Liver (tissue), 9 donors: ENCODE measurements around the gene DEFB121. TPM values are rescaled to one million over a fixed set of nuclear protein-coding genes. Genes with fewer than 3 reads are reported as not detected.

ENCODE experiments used
- DNase-seq: peaks from one replicate; pipeline ENCODE4 v3.0.0-alpha.2; 2017; ENCODE audit warnings: low spot score
- H3K27ac ChIP-seq, 2 donors: one replicate each; pipeline ENCODE4 v1.7.0; 2013; ENCODE audit warnings: inconsistent platforms in 2 of 2, low read length in 2 of 2, control low read depth in 1 of 2, low read depth in 1 of 2, mild to moderate bottlenecking in 1 of 2
- H3K27me3 ChIP-seq, 4 donors: one replicate each; pipeline versions ENCODE4 v1.6.1 to v1.7.0; 2013; ENCODE audit warnings: low read length in 3 of 4, inconsistent platforms in 1 of 4, mild to moderate bottlenecking in 1 of 4, moderate library complexity in 1 of 4; ENCODE audit not compliant: control insufficient read depth in 4 of 4, insufficient read depth in 4 of 4
- H3K36me3 ChIP-seq, 4 donors: one replicate each; pipeline versions ENCODE4 v1.6.1 to v1.7.0; 2013; ENCODE audit warnings: low read length in 3 of 4, mild to moderate bottlenecking in 3 of 4, low read depth in 1 of 4, moderate library complexity in 1 of 4; ENCODE audit not compliant: control insufficient read depth in 4 of 4, insufficient read depth in 3 of 4
- H3K4me1 ChIP-seq, 4 donors: one replicate each; pipeline versions ENCODE4 v1.6.1 to v1.7.0; 2013; ENCODE audit warnings: low read length in 3 of 4, mild to moderate bottlenecking in 3 of 4, moderate library complexity in 1 of 4; ENCODE audit not compliant: control insufficient read depth in 4 of 4, insufficient read depth in 4 of 4
- H3K4me3 ChIP-seq, 3 donors: one replicate each; pipeline versions ENCODE4 v1.6.1 to v1.7.0; 2013; ENCODE audit warnings: low read length in 3 of 3, control low read depth in 1 of 3, low read depth in 1 of 3, mild to moderate bottlenecking in 1 of 3
- H3K9ac ChIP-seq, 2 donors: one replicate each; pipeline ENCODE4 v1.7.0; 2013; ENCODE audit warnings: low read length in 2 of 2, mild to moderate bottlenecking in 2 of 2, moderate library complexity in 2 of 2, control low read depth in 1 of 2, low read depth in 1 of 2
- H3K9me3 ChIP-seq, 4 donors: one replicate each; pipeline versions ENCODE4 v1.6.1 to v1.7.0; 2013; ENCODE audit warnings: low read length in 3 of 4; ENCODE audit not compliant: control insufficient read depth in 4 of 4
- ATF3 ChIP-seq: IDR thresholded peaks from 2 replicates; pipeline ENCODE4 v1.6.1; 2016; ENCODE audit warnings: antibody characterized with exemption
- CTCF ChIP-seq: fragments of 150-350 bp; IDR thresholded peaks from 2 replicates; pipeline ENCODE4 v1.5.1; 2017; ENCODE audit warnings: improper control_type of control experiment, low read depth, low read length; ENCODE audit not compliant: missing input control
- EGR1 ChIP-seq, 2 donors: IDR thresholded peaks; 2 replicates each; pipeline ENCODE4 v1.6.1; 2016 to 2018; ENCODE audit warnings: antibody characterized with exemption in 2 of 2, low read depth in 2 of 2
- FOXA1 ChIP-seq: IDR thresholded peaks from 2 replicates; pipeline ENCODE4 v1.6.1; 2016; ENCODE audit warnings: antibody characterized with exemption
- FOXA2 ChIP-seq: IDR thresholded peaks from 2 replicates; pipeline ENCODE4 v1.6.1; 2016; ENCODE audit warnings: antibody characterized with exemption
- GABPA ChIP-seq, 2 donors: IDR thresholded peaks in 1 of 2; conservative IDR thresholded peaks in 1 of 2; 2 replicates each; pipeline ENCODE4 v1.6.1; 2016; ENCODE audit warnings: antibody characterized with exemption in 2 of 2, mild to moderate bottlenecking in 1 of 2, moderate library complexity in 1 of 2
- HNF4A ChIP-seq, 2 donors: conservative IDR thresholded peaks; 2 replicates each; pipeline ENCODE4 v1.6.1; 2016; ENCODE audit warnings: antibody characterized with exemption in 2 of 2, mild to moderate bottlenecking in 2 of 2
- HNF4G ChIP-seq: IDR thresholded peaks from 2 replicates; pipeline ENCODE4 v1.6.1; 2016; ENCODE audit warnings: antibody characterized with exemption
- JUND ChIP-seq, 2 donors: IDR thresholded peaks; 2 replicates each; pipeline ENCODE4 v1.6.1; 2016; ENCODE audit warnings: antibody characterized with exemption in 2 of 2
- MAX ChIP-seq: IDR thresholded peaks from 2 replicates; pipeline ENCODE4 v1.6.1; 2016; ENCODE audit warnings: antibody characterized with exemption
- NR2F2 ChIP-seq: IDR thresholded peaks from 2 replicates; pipeline ENCODE4 v1.6.1; 2016; ENCODE audit warnings: antibody characterized with exemption
- RAD21 ChIP-seq, 2 donors: IDR thresholded peaks; 2 replicates each; pipeline ENCODE4 v1.6.1; 2016; ENCODE audit warnings: antibody characterized with exemption in 2 of 2, mild to moderate bottlenecking in 2 of 2
- REST ChIP-seq: IDR thresholded peaks from 2 replicates; pipeline ENCODE4 v1.6.1; 2016; ENCODE audit warnings: antibody characterized with exemption, mild to moderate bottlenecking
- RXRA ChIP-seq, 2 donors: IDR thresholded peaks; 2 replicates each; pipeline ENCODE4 v1.6.1; 2017 to 2018; ENCODE audit warnings: antibody characterized with exemption in 2 of 2, mild to moderate bottlenecking in 1 of 2
- SP1 ChIP-seq: IDR thresholded peaks from 2 replicates; pipeline ENCODE4 v1.6.1; 2018; ENCODE audit warnings: antibody characterized with exemption, mild to moderate bottlenecking
- TAF1 ChIP-seq: conservative IDR thresholded peaks from 2 replicates; pipeline ENCODE4 v1.6.1; 2016; ENCODE audit warnings: antibody characterized with exemption, mild to moderate bottlenecking
- YY1 ChIP-seq: IDR thresholded peaks from 2 replicates; pipeline ENCODE4 v1.6.1; 2016; ENCODE audit warnings: antibody characterized with exemption, mild to moderate bottlenecking
- ZBTB33 ChIP-seq: IDR thresholded peaks from 2 replicates; pipeline ENCODE4 v1.6.1; 2016; ENCODE audit warnings: antibody characterized with exemption
- WGBS: extraction: QIAGEN DNeasy Blood & Tissue Kit; methylation state at CpG from one replicate; pipeline ENCODE4 v1.1.7; 2013; 5-methylcytosine and 5-hydroxymethylcytosine counted together
- polyA plus RNA-seq, 2 donors: library from polyadenylated mRNA; stranded (reverse) in 1 of 2; unstranded in 1 of 2; fragments of 200-250 nt in 1 of 2; fragments of >200 nt in 1 of 2; fragmentation: Nextera tagmentation in 1 of 2; extraction: Ambion mirVana in 1 of 2; gene quantifications; one replicate each; pipeline versions ENCODE4 v1.2.1 to v1.2.3, GENCODE V29; 2013 to 2015
- total RNA-seq, 2 donors: library from RNA; depleted of rRNA; stranded (reverse); fragments of >200 nt; gene quantifications; one replicate each; pipeline ENCODE4 v1.2.3, GENCODE V29; 2014
- donor health status: healthy.
- donor health status: healthy.
- donor health status: healthy.
- donor health status: healthy.
- donor health status: healthy.

Gene DEFB121
- total and polyA plus RNA-seq, 4 donors = not detected

- no peak overlapping the region for H3K27ac ChIP-seq
- H3K4me3 ChIP-seq = no peak overlapping the region
- no peaks in the 10 kb centered on the region for H3K36me3 ChIP-seq
- TF ChIP-seq TAF1 = no peak
- no peak for TF ChIP-seq RAD21 (IDR thresholded peaks at IDR 0.05)
- no peak for TF ChIP-seq RXRA (IDR thresholded peaks at IDR 0.05)
- TF ChIP-seq YY1 = no peak
- TF ChIP-seq FOXA1 = no peak
- no peak for TF ChIP-seq SP1
- TF ChIP-seq EGR1 (IDR thresholded peaks at IDR 0.05; ENCODE audit: low read depth in 2 of 2) = no peak
- no peak for TF ChIP-seq REST
- TF ChIP-seq GABPA (IDR thresholded peaks at IDR 0.05 in 1 of 2, conservative IDR thresholded peaks at IDR 0.05 in 1 of 2) = no peak
- TF ChIP-seq MAX = no peak
- TF ChIP-seq ZBTB33 = no peak
- no peak for TF ChIP-seq FOXA2
- no peak for TF ChIP-seq HNF4G
- TF ChIP-seq JUND (IDR thresholded peaks at IDR 0.05) = no peak
- TF ChIP-seq ATF3 = no peak
- TF ChIP-seq NR2F2 = no peak
- TF ChIP-seq CTCF = no peak
- no peak for TF ChIP-seq HNF4A (conservative IDR thresholded peaks at IDR 0.05)
- WGBS = 66% methylated on average over 2 of the region's 2 CpGs
- H3K27me3 ChIP-seq = peaks cover 0 to 2% (median 0%) of the 10 kb centered on the region in 4 donors
- no peaks in the 10 kb centered on the region for H3K9me3 ChIP-seq
- no peak for DNase-seq
- H3K4me1 ChIP-seq = no peaks in the 10 kb centered on the region
- H3K9ac ChIP-seq = no peak overlapping the region
Observed at GRCh38 chr20:31452575-31452974, 46.6 kb upstream of the DEFB121 start.
